ENCODE data around the gene CMTM2.

DNA sequence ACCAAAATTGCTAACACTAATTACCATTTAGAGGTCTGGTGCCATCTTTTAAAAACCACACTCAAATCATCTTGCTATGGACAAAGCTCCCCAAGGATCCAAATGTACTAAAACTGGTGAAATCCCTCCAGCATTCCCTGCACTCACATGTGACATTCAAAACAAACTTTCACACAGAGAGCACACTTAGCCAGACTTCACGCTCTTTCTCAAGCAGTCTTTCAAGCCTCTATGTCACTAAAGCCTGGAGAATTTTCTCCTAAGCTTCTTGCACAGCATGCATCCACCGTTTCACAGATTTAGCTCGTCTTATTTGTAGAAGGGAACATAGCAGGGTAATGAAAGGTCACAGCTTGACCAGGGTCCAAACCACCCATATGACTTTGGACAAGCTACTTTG, 44.5 kb downstream of the CMTM2 start:
- TF ChIP-seq, protein P1, sequence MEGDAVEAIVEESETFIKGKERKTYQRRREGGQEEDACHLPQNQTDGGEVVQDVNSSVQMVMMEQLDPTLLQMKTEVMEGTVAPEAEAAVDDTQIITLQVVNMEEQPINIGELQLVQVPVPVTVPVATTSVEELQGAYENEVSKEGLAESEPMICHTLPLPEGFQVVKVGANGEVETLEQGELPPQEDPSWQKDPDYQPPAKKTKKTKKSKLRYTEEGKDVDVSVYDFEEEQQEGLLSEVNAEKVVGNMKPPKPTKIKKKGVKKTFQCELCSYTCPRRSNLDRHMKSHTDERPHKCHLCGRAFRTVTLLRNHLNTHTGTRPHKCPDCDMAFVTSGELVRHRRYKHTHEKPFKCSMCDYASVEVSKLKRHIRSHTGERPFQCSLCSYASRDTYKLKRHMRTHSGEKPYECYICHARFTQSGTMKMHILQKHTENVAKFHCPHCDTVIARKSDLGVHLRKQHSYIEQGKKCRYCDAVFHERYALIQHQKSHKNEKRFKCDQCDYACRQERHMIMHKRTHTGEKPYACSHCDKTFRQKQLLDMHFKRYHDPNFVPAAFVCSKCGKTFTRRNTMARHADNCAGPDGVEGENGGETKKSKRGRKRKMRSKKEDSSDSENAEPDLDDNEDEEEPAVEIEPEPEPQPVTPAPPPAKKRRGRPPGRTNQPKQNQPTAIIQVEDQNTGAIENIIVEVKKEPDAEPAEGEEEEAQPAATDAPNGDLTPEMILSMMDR (IDR thresholded peaks at IDR 0.05 in 8 of 11, conservative IDR thresholded peaks at IDR 0.05 in 3 of 11): no peak
- TF ChIP-seq POLR2A (IDR thresholded peaks at IDR 0.05): no peak
